ENCODE measurements around the gene CCRL2.
A peak's percentile ranks its signal among the peaks of the same experiment; 100 is the strongest.
"Not testable (repeated sequence)": the region's sequence is repeated elsewhere in the genome, so short reads cannot be mapped to it uniquely, and the experiment has no call there.

The CCRL2 gene

GRCh38 chr3:46380471-46381221 is 26.4 kb upstream of the CCRL2 start:
- DNase-seq (ENCODE audit: low read depth in 2 of 2) = no peak

DNA sequence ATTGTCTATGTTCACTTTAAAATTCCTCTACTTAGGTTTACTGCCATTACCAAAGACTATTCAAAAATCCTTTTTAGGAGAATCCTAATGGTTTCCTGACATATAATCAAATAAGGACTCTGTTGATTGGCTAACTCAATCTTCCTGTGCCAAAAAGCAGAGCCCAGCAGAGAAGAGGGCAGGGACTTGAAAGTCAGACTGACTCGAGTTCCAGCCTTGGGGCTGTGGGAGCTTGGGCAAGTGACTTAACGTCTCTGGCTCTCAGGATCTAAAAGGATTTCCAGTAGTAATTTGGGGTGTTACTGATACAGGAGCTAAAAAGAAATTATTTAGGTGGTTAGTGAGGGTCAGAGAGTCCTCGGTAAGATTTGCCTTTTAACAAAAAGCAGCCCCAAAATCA is 25.4 kb upstream of the CCRL2 start:
- no peak for DNase-seq (ENCODE audit: low read depth in 2 of 2)

DNA sequence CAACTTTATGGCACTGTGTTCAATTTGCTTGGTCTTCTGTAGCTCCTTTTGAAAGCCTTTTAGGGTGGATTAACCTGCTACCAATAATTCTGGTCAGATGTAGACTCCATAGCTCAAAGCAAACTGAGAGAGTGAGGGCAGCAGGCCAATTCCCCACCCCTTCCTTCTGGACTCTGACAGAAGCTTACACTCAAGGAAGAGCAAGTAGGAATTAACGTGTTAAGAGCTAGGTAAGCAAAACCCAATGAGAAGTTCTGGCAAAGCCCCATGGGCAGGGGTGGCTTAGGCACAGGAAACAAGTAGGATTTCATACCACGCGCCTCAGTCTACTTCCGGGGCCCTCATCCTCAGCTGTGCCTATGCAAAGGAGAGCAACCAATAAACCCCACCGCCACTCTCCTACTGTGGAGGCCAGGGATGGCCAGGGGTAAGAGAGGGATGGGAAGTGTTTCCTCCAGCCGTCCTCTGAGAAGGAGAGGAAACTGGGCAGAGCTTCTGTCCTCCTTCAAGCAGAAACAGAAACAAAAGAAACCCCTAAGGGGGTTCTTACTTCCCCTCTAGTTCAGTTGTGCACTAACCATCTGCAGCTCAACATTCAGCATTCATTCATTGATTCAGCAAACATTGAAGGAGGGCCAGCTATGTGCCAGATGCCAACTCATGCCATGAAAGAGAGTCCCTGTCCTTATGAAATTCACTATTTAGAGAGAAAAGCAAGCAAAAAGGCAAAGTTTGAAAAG is 23.7 kb upstream of the CCRL2 start:
- DNase-seq (ENCODE audit: low read depth in 2 of 2) = no peak

- DNase-seq (ENCODE audit: low read depth in 2 of 2) = no peak
These were observed 23.1 kb upstream of the CCRL2 start for GRCh38 chr3:46383951-46384330.

DNA sequence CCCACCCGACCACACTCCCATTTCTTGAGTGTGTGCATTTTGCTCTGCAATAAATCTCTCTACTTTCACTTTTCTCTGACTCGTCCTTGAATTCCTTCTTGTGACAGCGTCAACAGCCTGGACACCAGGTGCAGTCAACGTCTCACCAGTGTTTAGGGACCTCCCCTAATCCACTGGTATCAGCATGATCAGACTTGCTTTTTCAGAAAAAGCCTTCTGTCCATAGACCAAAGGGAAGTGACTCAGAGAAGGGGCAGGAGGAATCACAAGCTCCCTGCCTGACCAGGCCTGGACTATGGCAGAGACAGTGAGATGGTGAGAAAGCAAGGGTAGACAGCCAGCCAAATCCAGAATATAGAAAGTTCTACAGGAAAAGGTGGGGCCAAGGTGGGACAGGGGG is 20.9 kb upstream of the CCRL2 start:
- no peak for DNase-seq (ENCODE audit: low read depth in 2 of 2)

- DNase-seq (ENCODE audit: low read depth in 2 of 2) = not testable (repeated sequence)
These were observed 18.2 kb upstream of the CCRL2 start for GRCh38 chr3:46388847-46389246.

- DNase-seq (ENCODE audit: low read depth in 2 of 2) = no peak
These were observed 17.8 kb upstream of the CCRL2 start for GRCh38 chr3:46389306-46389705.

DNA sequence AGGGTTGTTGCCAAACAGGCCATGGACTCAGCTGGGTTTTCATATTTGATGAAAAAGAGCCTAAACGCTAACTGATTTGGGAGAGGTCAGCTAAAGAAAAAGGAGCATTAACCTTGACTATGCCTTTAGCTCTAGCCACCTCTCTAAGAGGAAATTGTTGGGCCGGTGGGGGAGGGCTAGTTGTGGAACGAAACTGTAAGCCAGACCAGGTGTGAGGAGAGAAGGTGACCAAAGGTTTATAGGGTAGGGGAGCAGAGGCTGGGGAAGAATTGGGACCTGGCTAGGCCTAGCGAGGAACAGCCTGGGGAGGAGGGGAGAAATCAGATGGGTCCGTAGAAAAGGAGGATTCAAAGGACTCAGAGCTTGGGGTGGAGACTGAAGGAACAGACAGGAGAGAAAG is 15.5 kb upstream of the CCRL2 start:
- not testable (repeated sequence) for DNase-seq (ENCODE audit: low read depth in 2 of 2)

- no peak for DNase-seq (ENCODE audit: low read depth in 2 of 2)
These were observed 14.0 kb upstream of the CCRL2 start for GRCh38 chr3:46393011-46393410.

DNA sequence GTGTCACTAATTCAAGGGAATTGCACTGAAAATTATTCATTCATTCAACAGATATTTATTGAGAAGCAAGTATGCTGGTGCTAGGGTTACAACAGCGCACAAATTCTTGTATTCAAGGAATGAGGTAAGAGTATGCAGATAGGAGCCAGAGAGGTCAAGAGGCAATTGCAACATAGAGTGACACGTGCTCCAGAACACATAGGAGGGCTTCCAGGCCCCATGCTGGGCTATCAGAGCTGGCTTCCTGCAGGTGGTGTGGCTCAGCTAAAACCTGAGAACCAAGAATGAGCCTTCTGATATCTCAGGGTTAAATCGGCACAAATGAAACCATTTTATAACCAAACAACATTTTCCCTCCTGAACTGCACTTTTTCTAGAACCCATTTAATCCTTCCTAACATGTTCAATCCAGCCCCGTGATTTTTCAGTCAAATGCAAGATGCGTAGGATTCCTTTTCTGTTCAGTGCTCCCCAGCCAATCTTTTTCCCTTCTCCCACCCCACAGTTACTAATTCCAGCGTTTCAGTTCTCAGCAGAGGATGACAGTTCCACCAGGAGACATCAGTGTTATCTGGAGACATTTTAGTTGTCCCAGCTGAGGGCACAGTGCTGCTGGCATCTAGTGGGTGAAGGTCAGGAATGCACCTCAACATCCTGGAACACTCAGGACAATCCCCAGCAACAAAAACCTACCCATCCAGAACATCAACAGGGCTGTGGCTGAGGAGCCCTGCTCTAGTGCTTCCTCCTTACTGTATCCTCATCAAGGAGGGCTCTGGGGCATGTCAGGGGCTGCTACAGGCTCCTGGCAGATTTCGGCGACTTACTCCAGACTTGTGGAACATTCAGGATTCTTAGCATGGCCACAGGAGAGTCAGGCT is 13.3 kb upstream of the CCRL2 start:
- DNase-seq (ENCODE audit: low read depth in 2 of 2) = no peak

DNA sequence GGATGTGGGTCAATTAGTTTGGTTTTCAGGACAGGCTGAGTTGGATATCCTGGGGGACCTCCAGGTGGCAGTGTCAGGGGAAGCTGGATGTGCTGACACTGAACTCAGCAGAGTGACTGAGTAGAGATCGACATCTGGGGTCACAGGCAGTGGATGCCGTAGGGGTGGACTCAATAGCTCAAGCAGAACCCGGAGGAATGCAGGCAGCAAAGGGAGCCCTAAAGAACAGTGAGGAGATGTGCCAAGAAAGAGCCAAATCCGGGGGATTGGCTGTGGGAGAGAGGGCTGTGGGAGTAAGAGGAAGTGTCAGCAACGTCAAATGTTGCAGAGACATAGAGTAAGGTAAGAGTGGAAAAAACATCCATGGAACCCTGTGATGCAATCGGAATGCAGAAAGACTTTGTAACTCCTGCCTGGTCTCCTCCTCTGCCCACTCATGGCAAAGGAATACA is 11.8 kb upstream of the CCRL2 start:
- no peak for DNase-seq (ENCODE audit: low read depth in 2 of 2)

GRCh38 chr3:46395766-46396530 is 11.1 kb upstream of the CCRL2 start:
- DNase-seq (ENCODE audit: low read depth in 2 of 2) = no peak

DNA sequence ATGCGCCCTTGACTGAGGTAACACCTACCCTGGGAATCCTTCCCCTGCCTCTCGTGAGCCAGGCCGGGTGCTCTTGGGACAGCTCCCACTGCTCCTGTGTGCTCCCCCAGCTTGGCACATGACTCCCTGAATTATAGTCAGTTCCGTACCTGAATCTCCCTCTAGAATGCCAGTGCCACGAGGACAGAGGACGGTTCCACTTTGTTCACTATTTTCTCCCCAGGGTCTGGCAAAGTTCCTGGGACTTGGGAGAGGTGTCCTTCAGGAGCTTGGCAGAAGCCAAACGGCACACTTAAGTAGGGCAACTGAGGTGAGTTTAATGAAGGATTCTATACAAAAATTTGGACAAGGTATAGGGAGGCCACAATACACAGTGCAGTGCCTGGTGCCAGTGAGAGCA is 9.9 kb upstream of the CCRL2 start:
- DNase-seq (ENCODE audit: low read depth in 2 of 2) = no peak

- DNase-seq (ENCODE audit: low read depth in 2 of 2) = no peak
These were observed 8.7 kb upstream of the CCRL2 start for GRCh38 chr3:46398186-46398955.

- no peak for DNase-seq (ENCODE audit: low read depth in 2 of 2)
These were observed 8.0 kb upstream of the CCRL2 start for GRCh38 chr3:46399098-46399497.

DNA sequence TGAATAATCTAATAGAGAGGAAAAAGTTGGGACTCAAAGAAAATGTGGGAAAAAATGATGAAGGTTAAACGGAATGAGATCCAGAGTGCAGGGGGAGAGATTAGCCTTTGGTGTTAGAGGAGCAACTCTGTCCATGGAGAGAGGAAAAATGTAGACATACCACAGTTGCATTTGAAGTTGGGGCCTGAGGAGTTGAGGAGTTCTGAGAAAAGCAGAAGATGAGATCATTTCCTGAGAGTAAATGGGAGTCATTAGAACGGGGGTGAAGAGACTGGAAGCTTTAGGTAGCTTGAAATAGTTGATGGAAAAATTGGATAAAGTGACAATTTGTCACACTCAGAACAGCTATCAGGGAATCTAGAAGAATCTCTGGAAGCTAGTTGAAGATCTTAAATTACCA is 7.5 kb upstream of the CCRL2 start:
- no peak for DNase-seq (ENCODE audit: low read depth in 2 of 2)

DNA sequence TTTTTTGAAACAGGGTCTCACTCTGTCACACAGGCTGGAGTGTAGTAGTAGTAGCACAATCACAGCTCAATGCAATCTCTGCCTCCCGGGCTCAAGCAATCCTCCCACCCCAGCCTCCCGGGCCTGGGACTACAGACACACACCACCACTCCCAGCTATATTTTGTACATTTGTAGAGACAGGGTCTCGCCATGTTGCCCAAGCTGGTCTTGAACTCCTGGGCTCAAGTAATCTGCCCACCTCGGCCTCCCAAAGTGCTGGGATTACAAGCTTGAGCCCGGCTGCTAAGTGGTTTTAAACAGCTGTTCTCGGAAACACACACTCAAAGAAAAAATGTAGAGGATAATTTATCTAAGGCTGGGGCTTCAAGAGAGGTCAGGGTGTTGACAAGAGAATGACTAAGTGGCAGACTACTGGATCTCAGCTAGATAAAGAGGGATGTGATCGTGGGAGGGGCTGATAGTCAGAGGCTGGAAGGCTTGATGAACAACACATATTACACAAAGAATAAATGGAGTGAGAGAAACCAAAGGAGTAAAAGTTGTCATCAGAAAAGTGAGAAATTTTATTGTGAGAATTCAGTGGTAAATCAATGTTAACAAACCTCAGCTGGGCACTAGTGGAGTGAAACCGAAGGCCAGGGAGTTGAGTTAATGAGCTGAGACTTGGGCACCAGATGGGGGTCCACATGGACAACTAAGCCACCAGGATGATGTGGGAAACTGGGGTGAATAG is 6.9 kb upstream of the CCRL2 start:
- peak; percentile 42 to 51 for DNase-seq (ENCODE audit: low read depth in 2 of 2)

DNA sequence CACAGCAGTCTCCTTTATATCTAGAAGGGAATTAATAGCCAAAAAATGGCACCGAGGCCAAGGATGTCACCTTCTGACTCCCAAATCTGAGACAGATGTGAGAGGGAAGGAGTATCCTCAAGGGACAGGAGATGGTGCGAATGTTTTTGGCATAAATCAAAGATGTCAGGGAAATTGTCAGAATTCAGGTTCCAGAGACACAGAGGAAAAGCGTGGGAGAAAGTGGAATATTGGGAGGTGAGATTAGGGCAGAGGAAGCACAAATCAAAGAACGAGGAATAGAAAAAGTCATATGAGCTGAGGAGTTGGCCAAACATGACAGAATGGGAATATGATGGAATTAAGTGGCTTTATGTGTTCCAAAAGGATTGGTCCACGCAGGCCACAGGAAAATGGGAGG is 6.2 kb upstream of the CCRL2 start:
- no peak for DNase-seq (ENCODE audit: low read depth in 2 of 2)

DNA sequence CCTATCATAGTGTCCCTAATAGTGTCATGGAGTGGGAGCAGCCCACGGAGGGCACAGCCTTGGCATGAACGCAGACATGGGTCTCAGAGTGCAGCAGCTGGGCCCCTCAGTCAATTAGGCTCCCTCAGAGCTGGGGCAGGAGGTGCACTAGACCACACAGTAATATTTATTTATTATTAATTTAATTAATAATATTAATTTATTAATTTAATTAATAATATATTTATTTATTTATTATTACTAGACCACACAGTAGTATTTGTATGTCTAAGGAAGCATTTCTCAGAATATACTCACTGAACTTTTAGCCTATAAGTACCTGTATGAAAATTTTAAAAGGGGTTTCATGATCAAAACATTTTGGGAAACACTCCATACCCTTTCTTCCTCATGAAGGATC is 5.5 kb upstream of the CCRL2 start:
- no peak for DNase-seq (ENCODE audit: low read depth in 2 of 2)

GRCh38 chr3:46402902-46403301 is 4.2 kb upstream of the CCRL2 start:
- DNase-seq (ENCODE audit: low read depth in 2 of 2) = not testable (repeated sequence)
